ENCODE results near the gene CORO6.

CORO6 gene

DNA sequence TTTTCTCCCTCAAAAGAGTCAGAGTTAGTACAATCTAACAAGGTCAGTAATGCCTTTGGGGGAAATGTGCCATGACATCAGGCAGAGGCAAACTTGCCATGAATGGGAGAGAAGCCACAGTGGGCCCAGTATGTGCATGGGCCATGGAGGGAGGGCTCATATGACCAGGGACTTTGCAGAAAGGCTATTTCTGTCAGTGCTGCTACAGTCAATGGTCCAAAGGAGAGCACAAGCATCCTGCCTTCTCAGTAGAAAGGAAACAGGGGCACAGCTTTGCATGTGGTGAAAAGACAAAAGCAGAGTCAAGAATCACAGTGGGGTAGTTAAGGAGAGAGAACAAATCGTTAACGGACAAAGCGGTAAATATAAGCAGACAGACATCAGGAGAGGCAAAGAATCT is 11.2 kb upstream of the CORO6 start:
- DNase-seq (ENCODE audit: low read depth in 2 of 2, low spot score in 1 of 2), result no peak

- DNase-seq (ENCODE audit: low read depth in 2 of 2, low spot score in 1 of 2), result no peak
Observed at GRCh38 chr17:29630630-29631193, 8.0 kb upstream of the CORO6 start.

- DNase-seq (ENCODE audit: low read depth in 2 of 2, low spot score in 1 of 2), result no peak
Observed at GRCh38 chr17:29629839-29630238, 7.1 kb upstream of the CORO6 start.

- DNase-seq (ENCODE audit: low read depth in 2 of 2, low spot score in 1 of 2), result no peak
Observed at GRCh38 chr17:29628644-29629043, 5.9 kb upstream of the CORO6 start.

DNA sequence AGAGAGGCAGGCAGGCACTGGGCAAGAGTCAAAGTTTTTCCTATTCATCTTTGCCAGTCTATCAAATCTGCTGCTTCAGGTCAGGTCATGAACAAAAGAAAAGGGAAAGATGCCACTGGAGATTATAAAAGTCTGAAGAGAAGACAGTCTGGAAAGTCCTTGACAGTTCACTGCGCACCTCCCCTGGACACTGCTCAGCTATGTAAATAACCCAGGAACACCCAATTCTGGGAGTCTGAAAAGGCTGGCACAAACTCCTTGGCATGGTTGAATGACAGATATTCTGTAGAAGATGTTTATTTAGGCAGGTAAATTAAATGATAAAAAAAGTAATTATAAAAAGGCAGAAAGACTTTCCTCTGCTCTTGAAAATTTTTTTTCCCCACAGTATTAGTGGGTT is 5.2 kb upstream of the CORO6 start:
- no peak for DNase-seq (ENCODE audit: low read depth in 2 of 2, low spot score in 1 of 2)

GRCh38 chr17:29625037-29625750 is 2.5 kb upstream of the CORO6 start:
- no peak for DNase-seq (ENCODE audit: low read depth in 2 of 2, low spot score in 1 of 2)

GRCh38 chr17:29624586-29624985 is 1.9 kb upstream of the CORO6 start:
- DNase-seq (ENCODE audit: low read depth in 2 of 2, low spot score in 1 of 2), result no peak

GRCh38 chr17:29623283-29623647 is 553 bp upstream of the CORO6 start:
- no peak for DNase-seq (ENCODE audit: low read depth in 2 of 2, low spot score in 1 of 2)

- DNase-seq (ENCODE audit: low read depth in 2 of 2, low spot score in 1 of 2), result no peak
Observed at GRCh38 chr17:29621751-29622194, 939 bp downstream of the CORO6 start.

GRCh38 chr17:29620779-29621500 is 1.8 kb downstream of the CORO6 start:
- DNase-seq (ENCODE audit: low read depth in 2 of 2, low spot score in 1 of 2), result no peak

DNA sequence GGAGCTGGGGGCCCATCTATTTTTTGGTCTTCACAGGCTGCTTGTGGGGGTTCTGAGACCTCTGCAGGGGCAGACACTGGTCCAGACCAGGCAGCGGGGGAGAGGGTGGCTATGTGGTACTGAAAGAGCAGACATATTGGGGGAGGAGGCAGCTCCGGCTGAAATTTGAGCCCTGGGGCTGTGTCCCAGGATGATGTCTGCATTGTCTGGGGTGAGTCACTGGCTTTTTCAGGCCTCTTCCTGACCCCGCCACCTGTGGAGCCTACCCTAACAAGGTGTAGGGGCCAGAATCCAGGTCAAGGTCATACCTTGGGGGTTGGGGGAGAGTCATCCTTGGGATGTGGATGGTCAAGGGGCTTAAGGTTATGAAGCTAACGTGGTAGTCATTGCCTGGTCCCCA is 2.4 kb downstream of the CORO6 start:
- DNase-seq (ENCODE audit: low read depth in 2 of 2, low spot score in 1 of 2), result no peak

- no peak for DNase-seq (ENCODE audit: low read depth in 2 of 2, low spot score in 1 of 2)
Observed at GRCh38 chr17:29619251-29619650, 3.5 kb downstream of the CORO6 start.

- DNase-seq (ENCODE audit: low read depth in 2 of 2, low spot score in 1 of 2), result no peak
Observed at GRCh38 chr17:29618272-29619065, 4.2 kb downstream of the CORO6 start.

DNA sequence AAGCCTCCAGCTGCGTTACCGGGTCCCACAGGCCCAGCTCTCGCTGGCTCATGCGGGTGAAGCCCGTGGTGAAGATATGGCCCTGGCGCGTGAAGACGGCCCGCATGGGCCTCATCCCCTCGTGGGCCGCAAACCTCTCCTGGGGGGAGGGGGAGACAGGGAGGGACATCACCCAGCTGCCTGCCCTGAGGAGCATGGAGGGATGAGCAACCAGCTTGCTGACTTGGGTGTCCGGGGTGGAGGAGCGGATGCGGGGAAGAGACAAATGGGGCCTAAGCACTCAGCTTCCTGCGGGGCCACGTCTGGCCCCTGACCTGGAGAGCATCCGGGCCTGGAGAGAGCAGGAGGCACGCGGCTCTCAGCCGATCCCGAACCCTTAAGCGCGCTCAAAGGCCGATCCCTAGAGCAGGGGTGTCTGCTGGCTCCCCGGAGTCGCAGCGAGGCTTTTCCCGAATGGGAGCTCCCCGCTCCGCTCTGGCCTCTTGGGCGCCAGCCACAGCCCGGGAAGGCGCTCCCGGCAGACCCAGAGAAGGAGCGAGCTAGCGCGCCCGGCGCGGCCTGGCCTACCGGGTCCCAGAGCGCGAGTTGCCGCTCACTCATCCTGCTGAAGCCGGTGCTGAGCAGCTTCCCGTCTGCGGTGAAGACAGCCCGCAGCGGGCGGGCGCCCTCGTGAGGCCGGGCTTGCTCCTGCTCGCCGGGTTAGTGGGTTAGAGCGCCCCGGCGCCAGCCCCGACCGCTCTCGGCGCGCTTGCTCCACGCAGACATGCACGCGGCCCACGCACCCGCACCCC is 5.0 kb downstream of the CORO6 start:
- DNase-seq (ENCODE audit: low read depth in 2 of 2, low spot score in 1 of 2), result peak; percentile 62 to 73

GRCh38 chr17:29617125-29617480 is 5.6 kb downstream of the CORO6 start:
- peak; percentile 64 to 77 for DNase-seq (ENCODE audit: low read depth in 2 of 2, low spot score in 1 of 2)

- DNase-seq (ENCODE audit: low read depth in 2 of 2, low spot score in 1 of 2), result no peak
Observed at GRCh38 chr17:29616300-29617048, 6.2 kb downstream of the CORO6 start.

DNA sequence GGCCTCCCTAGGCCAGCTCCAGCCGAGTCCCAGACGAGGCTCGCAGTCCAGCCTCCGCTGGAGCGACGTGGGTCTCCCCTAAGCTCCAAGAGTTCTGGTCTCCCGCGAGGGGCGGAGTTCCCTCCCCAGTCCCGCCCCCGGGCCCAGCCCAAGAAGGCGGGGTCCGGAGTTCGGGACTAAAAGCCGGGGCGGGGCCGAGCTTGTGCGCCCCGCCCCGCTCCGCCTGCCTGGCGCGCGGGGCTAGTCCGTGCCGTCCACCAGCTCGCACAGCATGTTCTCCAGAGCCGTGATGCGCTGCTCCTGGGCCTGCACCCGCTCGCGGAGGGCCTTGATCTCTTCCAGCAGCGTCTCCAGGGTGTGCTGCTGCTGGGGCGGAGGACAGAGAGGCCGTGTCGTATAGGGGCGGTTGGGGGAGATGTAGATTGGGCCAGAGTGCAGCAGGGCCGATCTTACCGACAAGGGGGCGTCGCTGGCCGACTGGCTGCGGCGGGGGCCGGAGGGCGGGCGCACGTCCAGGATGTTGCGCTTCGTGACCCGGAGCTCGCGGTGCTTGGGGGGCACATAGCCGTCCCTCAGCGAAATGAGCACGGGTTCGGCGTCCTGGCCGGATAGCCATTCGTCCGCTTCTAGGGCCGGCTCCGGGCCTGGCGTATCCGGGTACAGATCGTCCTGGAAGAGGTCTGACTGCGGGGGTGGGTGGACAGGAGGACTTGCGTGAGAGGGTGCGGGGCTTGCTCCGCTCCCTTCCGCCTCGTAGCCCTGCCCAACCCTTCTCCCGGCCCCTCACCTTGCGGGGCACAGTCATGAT is 7.0 kb downstream of the CORO6 start:
- peak in 1 of 2 donors; percentile 70 for DNase-seq (ENCODE audit: low read depth in 2 of 2, low spot score in 1 of 2)

DNA sequence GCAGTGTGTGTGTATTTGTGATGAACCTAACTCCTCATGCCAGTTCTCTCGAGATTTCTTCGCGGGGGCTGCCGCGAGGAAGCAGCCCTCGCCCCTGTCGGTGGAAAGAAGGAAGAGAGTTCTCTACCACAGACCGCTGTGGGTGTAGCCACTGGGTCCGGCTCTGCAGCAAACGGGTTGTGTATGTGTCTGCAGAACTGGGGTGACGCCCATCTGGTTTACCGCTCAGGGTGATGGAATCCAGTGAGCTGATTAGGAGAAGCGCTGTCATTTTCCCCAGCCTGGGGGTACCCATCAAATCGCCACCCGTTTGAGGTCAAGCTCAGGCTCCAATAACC is 7.7 kb downstream of the CORO6 start:
- DNase-seq (ENCODE audit: low read depth in 2 of 2, low spot score in 1 of 2), result peak in 1 of 2 donors; percentile 47

DNA sequence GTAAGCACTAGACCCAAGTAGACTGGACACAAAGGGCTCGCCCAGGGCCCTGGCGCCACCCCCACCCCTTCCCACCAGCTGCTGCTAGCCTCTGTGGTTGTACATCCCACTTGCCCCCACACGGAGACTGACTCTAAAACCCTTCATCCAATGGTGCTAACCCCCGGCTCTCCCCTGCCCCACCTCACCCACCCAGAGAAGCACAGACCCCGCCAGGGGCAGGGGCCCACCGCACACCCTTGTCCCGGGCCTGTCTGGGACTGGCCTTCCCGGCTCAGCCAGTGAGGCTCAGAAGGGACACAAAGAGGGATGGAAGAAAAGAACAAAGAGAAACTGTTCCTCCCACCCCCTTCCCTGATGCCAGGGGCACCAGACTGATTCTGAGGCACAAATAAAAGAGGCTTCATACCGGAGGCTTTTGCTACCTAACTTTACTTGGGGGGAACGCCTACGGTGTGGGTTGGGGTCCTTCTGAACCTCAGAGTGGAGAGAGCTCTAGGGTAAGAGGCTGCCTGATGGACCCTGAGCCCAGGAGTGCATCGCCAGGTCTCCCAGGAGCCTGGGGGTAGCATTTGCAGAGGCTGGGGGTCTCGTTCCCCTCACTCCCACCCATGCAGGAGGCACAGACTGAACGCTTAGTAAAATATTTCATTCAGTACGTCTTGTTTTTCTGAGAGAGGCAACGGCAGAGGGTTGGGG is 8.2 kb downstream of the CORO6 start:
- no peak for DNase-seq (ENCODE audit: low read depth in 2 of 2, low spot score in 1 of 2)

Measured in stimulated activated CD8-positive, alpha-beta memory T cell treated with anti-CD3 and anti-CD28 coated beads, Interleukin-4, amount 100 ng/mL, for 1 hour (primary cell).